SK-N-SH (cell line): ENCODE results near the gene SRPK1. TPM values are rescaled to one million over a fixed set of nuclear protein-coding genes. Genes with fewer than 3 reads are reported as not detected.

Experiments used
- CTCF ChIA-PET: fragments of 300-600, 350-600 bp; formaldehyde crosslinking; extraction: SDS; loops from one replicate; lab custom pipeline; 2021; lab: Yijun Ruan, JAX
- POLR2A ChIA-PET: fragments of 350-600 bp; sonication (Branson Sonifier 250); formaldehyde crosslinking; extraction: SDS; loops from one replicate; lab custom pipeline; 2020; ENCODE audit warnings: antibody characterized with exemption, inconsistent platforms; lab: Yijun Ruan, JAX
- DNase-seq: peaks from one replicate; pipeline ENCODE4 v3.0.0; 2012
- H2AFZ ChIP-seq: fragments of 200-600 bp; sonication (generic); 2 replicates; pipeline ENCODE4 v1.8.1; 2016; ENCODE audit warnings: antibody characterized with exemption, mild to moderate bottlenecking, low read depth
- H3F3A ChIP-seq: fragments of 200-600 bp; sonication (generic); replicated peaks from 2 replicates; pipeline ENCODE3; 2016; ENCODE audit warnings: antibody characterized with exemption, mild to moderate bottlenecking; ENCODE audit not compliant: insufficient read depth
- H3K27ac ChIP-seq, 2 experiments: fragments of 200-500 bp in 1 of 2; fragments of 200-600 bp in 1 of 2; sonication (Bioruptor generic) in 1 of 2; sonication (generic), shearing (Covaris generic) in 1 of 2; 2 replicates each; pipeline versions ENCODE4 v1.5.1 to v1.6.1; 2014 to 2016; ENCODE audit warnings: low read depth in 2 of 2, inconsistent platforms in 1 of 2, low read length in 1 of 2, mild to moderate bottlenecking in 1 of 2, mixed read lengths in 1 of 2
- H3K27me3 ChIP-seq: fragments of 200-600 bp; sonication (generic), shearing (Covaris generic); 2 replicates; pipeline ENCODE4 v1.6.1; 2016; ENCODE audit warnings: mixed run types; ENCODE audit not compliant: insufficient read depth
- H3K36me3 ChIP-seq, 2 experiments: fragments of 200-500 bp in 1 of 2; fragments of 200-600 bp in 1 of 2; sonication (Bioruptor generic) in 1 of 2; sonication (generic) in 1 of 2; replicated peaks in 1 of 2; 2 replicates each; pipeline versions ENCODE3 to v1.5.1; 2014 to 2016; ENCODE audit warnings: low read length in 1 of 2, mild to moderate bottlenecking in 1 of 2; ENCODE audit not compliant: insufficient read depth in 2 of 2, control insufficient read depth in 1 of 2
- H3K4me1 ChIP-seq, 2 experiments: fragments of 200-500 bp in 1 of 2; fragments of 200-600 bp in 1 of 2; sonication (Bioruptor generic) in 1 of 2; sonication (generic), shearing (Covaris generic) in 1 of 2; 2 replicates each; pipeline versions ENCODE4 v1.5.1 to v1.6.1; 2014 to 2016; ENCODE audit warnings: low read depth in 1 of 2, low read length in 1 of 2, mixed run types in 1 of 2; ENCODE audit not compliant: insufficient read depth in 2 of 2, control insufficient read depth in 1 of 2
- H3K4me2 ChIP-seq: fragments of 200-600 bp; sonication (generic), shearing (Covaris generic); 2 replicates; pipeline ENCODE4 v1.6.1; 2017; ENCODE audit warnings: mixed run types
- H3K4me3 ChIP-seq, 2 experiments: fragments of 200-500 bp in 1 of 2; fragments of 200-600 bp in 1 of 2; sonication (Bioruptor generic) in 1 of 2; sonication (generic), shearing (Covaris generic) in 1 of 2; 2 replicates each; pipeline versions ENCODE4 v1.5.1 to v1.8.1; 2014 to 2016; ENCODE audit warnings: low read depth in 2 of 2, inconsistent platforms in 1 of 2, low read length in 1 of 2, mild to moderate bottlenecking in 1 of 2, mixed read lengths in 1 of 2, moderate library complexity in 1 of 2
- H3K79me2 ChIP-seq: fragments of 200-600 bp; sonication (generic); 2 replicates; pipeline ENCODE4 v1.8.1; 2017; ENCODE audit warnings: mild to moderate bottlenecking; ENCODE audit not compliant: insufficient read depth
- H3K9ac ChIP-seq: fragments of 200-600 bp; sonication (generic); 2 replicates; pipeline ENCODE4 v1.6.1; 2017; ENCODE audit warnings: mixed run types
- H3K9me2 ChIP-seq: fragments of 200-600 bp; sonication (generic); 2 replicates; pipeline ENCODE4 v1.6.1; 2017; ENCODE audit warnings: mixed run types
- H3K9me3 ChIP-seq: fragments of 200-600 bp; sonication (generic); 2 replicates; pipeline ENCODE4 v1.6.1; 2017; ENCODE audit warnings: mixed run types, mild to moderate bottlenecking, moderate library complexity
- H4K20me1 ChIP-seq: fragments of 200-600 bp; sonication (generic); 2 replicates; pipeline ENCODE4 v1.6.1; 2017; ENCODE audit warnings: mild to moderate bottlenecking, mixed run types; ENCODE audit not compliant: insufficient read depth
- CHD2 ChIP-seq: fragments of 150-350 bp; IDR thresholded peaks from 2 replicates; pipeline ENCODE4 v1.6.1; 2018; ENCODE audit warnings: low read length; ENCODE audit not compliant: partially characterized antibody
- CTCF ChIP-seq: fragments of 200-600 bp; sonication (generic); IDR thresholded peaks from 2 replicates; pipeline ENCODE4 v1.6.1; 2017; ENCODE audit warnings: antibody characterized with exemption, mild to moderate bottlenecking, moderate library complexity
- ELF1 ChIP-seq: IDR thresholded peaks from 2 replicates; pipeline ENCODE4 v1.4.0; 2012
- EZH2phosphoT487 ChIP-seq: fragments of 200-600 bp; sonication (generic); IDR thresholded peaks from 2 replicates; pipeline ENCODE4 v1.6.1; 2017; ENCODE audit warnings: low read depth, mixed run types, mild to moderate bottlenecking, antibody characterized with exemption, moderate library complexity, borderline replicate concordance
- FOSL2 ChIP-seq: IDR thresholded peaks from 2 replicates; pipeline ENCODE4 v1.4.0; 2012; ENCODE audit warnings: low read depth, mild to moderate bottlenecking, moderate library complexity, borderline replicate concordance
- FOXM1 ChIP-seq: IDR thresholded peaks from 2 replicates; pipeline ENCODE4 v1.4.0; 2012; ENCODE audit warnings: low read depth, mild to moderate bottlenecking
- GABPA ChIP-seq: IDR thresholded peaks from 2 replicates; pipeline ENCODE4 v1.4.0; 2012; ENCODE audit warnings: low read depth, mild to moderate bottlenecking
- GATA2 ChIP-seq: sonication (generic); formaldehyde crosslinking; IDR thresholded peaks from 2 replicates; pipeline ENCODE4 v1.5.0; 2020; ENCODE audit warnings: mild to moderate bottlenecking, missing genetic modification reagents
- IRF3 ChIP-seq: fragments of 150-350 bp; IDR thresholded peaks from 2 replicates; pipeline ENCODE4 v1.6.1; 2016; ENCODE audit warnings: mild to moderate bottlenecking, low read depth, low read length
- MAX ChIP-seq: IDR thresholded peaks from 2 replicates; pipeline ENCODE4 v1.4.0; 2012; ENCODE audit warnings: low read depth
- MXI1 ChIP-seq: IDR thresholded peaks from 2 replicates; pipeline ENCODE4 v1.6.1; 2012; ENCODE audit warnings: mild to moderate bottlenecking, low read depth, low read length, improper control_type of control experiment
- NFIC ChIP-seq: IDR thresholded peaks from 2 replicates; pipeline ENCODE4 v1.4.0; 2012; ENCODE audit warnings: borderline replicate concordance
- POLR2AphosphoS5 ChIP-seq: IDR thresholded peaks from 2 replicates; pipeline ENCODE4 v1.6.1; 2012; ENCODE audit warnings: low read depth, low read length
- RAD21 ChIP-seq: IDR thresholded peaks from 2 replicates; pipeline ENCODE4 v1.6.1; 2012; ENCODE audit warnings: mild to moderate bottlenecking, low read length
- RCOR1 ChIP-seq: fragments of 150-350 bp; IDR thresholded peaks from 2 replicates; pipeline ENCODE4 v1.6.1; 2017; ENCODE audit warnings: antibody characterized with exemption, low read length
- RFX5 ChIP-seq: IDR thresholded peaks from 2 replicates; pipeline ENCODE4 v1.6.1; 2012; ENCODE audit warnings: mild to moderate bottlenecking, improper control_type of control experiment, low read length
- SIN3A ChIP-seq: IDR thresholded peaks from 2 replicates; pipeline ENCODE4 v1.6.1; 2012; ENCODE audit warnings: low read depth, mild to moderate bottlenecking, low read length, moderate library complexity, borderline replicate concordance
- TAF1 ChIP-seq: IDR thresholded peaks from 2 replicates; pipeline ENCODE4 v1.6.1; 2012; ENCODE audit warnings: low read depth, mild to moderate bottlenecking, low read length, moderate library complexity, borderline replicate concordance
- TCF12 ChIP-seq: IDR thresholded peaks from 2 replicates; pipeline ENCODE4 v1.4.0; 2012
- TEAD4 ChIP-seq: IDR thresholded peaks from 2 replicates; pipeline ENCODE4 v1.4.0; 2012; ENCODE audit warnings: mild to moderate bottlenecking, borderline replicate concordance; ENCODE audit not compliant: insufficient read depth
- YY1 ChIP-seq: IDR thresholded peaks from 2 replicates; pipeline ENCODE4 v1.4.0; 2012; ENCODE audit warnings: low read depth, mild to moderate bottlenecking
- ZBTB33 ChIP-seq: IDR thresholded peaks from 2 replicates; pipeline ENCODE4 v1.4.0; 2012; ENCODE audit warnings: low read depth, borderline replicate concordance
- WGBS: methylation state at CpG from one replicate; pipeline ENCODE4 v1.1.6; 2017; ENCODE audit warnings: low lambda C conversion rate; 5-methylcytosine and 5-hydroxymethylcytosine counted together
- polyA plus RNA-seq, 3 experiments: library from polyadenylated mRNA; depleted of rRNA; stranded (reverse); fragments of >200 nt; gene quantifications; 2 replicates each; pipeline ENCODE4 v1.2.3, GENCODE V29; 2012

The SRPK1 gene
- polyA plus RNA-seq, 1 of the 3 experiments (the other 2 are of a cell fraction) = 10.6 TPM

- no peaks in the 10 kb centered on the region for H3K4me1 ChIP-seq
- H3K9me2 ChIP-seq = no peaks in the 10 kb centered on the region
- H4K20me1 ChIP-seq = no peaks in the 10 kb centered on the region
- no peaks in the 10 kb centered on the region for H3K27me3 ChIP-seq
- H3K4me2 ChIP-seq = no peak overlapping the region
- H3K36me3 ChIP-seq = peaks cover 16 to 65% of the 10 kb centered on the region in 2 experiments
- no peak overlapping the region for H2AFZ ChIP-seq
- H3K9ac ChIP-seq = no peak overlapping the region
- POLR2A ChIA-PET = no interaction called here
- TF ChIP-seq SIN3A (no peak), TCF12 (no peak), RAD21 (no peak), MXI1 (no peak), ELF1 (no peak), EZH2phosphoT487 (no peak), CHD2 (no peak), TAF1 (no peak), YY1 (no peak), POLR2AphosphoS5 (no peak), TEAD4 (no peak), CTCF (no peak), GABPA (no peak), MAX (no peak)
- H3K27ac ChIP-seq = no peak overlapping the region
- DNase-seq = no peak
- H3K4me3 ChIP-seq = no peak overlapping the region
- peaks cover 10% of the 10 kb centered on the region for H3K9me3 ChIP-seq
- WGBS = 92% methylated on average over 2 of the region's 2 CpGs
- peaks cover 3% of the 10 kb centered on the region for H3K79me2 ChIP-seq
- H3F3A ChIP-seq = peaks cover 3% of the 10 kb centered on the region
- CTCF ChIA-PET = no interaction called here
Measured at GRCh38 chr6:35876902-35877301, 44.0 kb downstream of the SRPK1 start.

- Histone ChIP-seq H3K27ac (no peak overlapping the region), H3K9ac (no peak overlapping the region), H3F3A (no peaks in the 10 kb centered on the region), H3K79me2 (peaks cover 3% of the 10 kb centered on the region), H3K36me3 (peaks cover 25 to 59% of the 10 kb centered on the region in 2 experiments), H3K9me3 (no peaks in the 10 kb centered on the region), H3K4me2 (no peak overlapping the region), H4K20me1 (no peaks in the 10 kb centered on the region), H3K4me1 (no peaks in the 10 kb centered on the region), H3K4me3 (no peak overlapping the region), H3K9me2 (no peaks in the 10 kb centered on the region), H3K27me3 (no peaks in the 10 kb centered on the region), H2AFZ (no peak overlapping the region)
- ChIA-PET POLR2A (no interaction called here), CTCF (interaction anchor here (1.0 to 1.1 kb wide), 2 partner anchors 13 to 64 kb away, joined by 3 read pairs; no protein-coding TSS in a partner anchor)
- WGBS = 97% methylated on average over 1 of the region's 1 CpG
- DNase-seq = no peak
- no peak for TF ChIP-seq ELF1
- TF ChIP-seq ZBTB33 = no peak
- no peak for TF ChIP-seq GATA2 (CRISPR knock-in tag)
- no peak for TF ChIP-seq SIN3A
- TF ChIP-seq RCOR1 = no peak
- no peak for TF ChIP-seq FOXM1
- TF ChIP-seq CTCF = no peak
- TF ChIP-seq NFIC = no peak
- no peak for TF ChIP-seq FOSL2
- TF ChIP-seq IRF3 = no peak
- no peak for TF ChIP-seq EZH2phosphoT487
- no peak for TF ChIP-seq RFX5
- no peak for TF ChIP-seq TAF1
Measured at GRCh38 chr6:35874730-35875129, 46.2 kb downstream of the SRPK1 start.
